H1 (cell line): ENCODE results near the gene CKLF. TPM values are rescaled to one million over a fixed set of nuclear protein-coding genes. Genes with fewer than 3 reads are reported as not detected.

Source experiments
- CTCF ChIA-PET: fragments of 300-600 bp; sonication (Branson Sonifier 250); formaldehyde crosslinking; loops from one replicate; lab custom pipeline; 2021; ENCODE audit not compliant: partially characterized antibody; lab: Charles Lee
- POLR2A ChIA-PET: fragments of 300-600 bp; sonication (Branson Sonifier 250); formaldehyde crosslinking; loops from one replicate; lab custom pipeline; 2021; ENCODE audit warnings: inconsistent platforms; ENCODE audit not compliant: partially characterized antibody; lab: Charles Lee
- DNase-seq, 2 experiments: peaks; one replicate each; pipeline versions ENCODE4 v3.0.0 to v3.0.0-alpha.2; 2010 to 2022; ENCODE audit warnings: low spot score in 2 of 2, low read depth in 1 of 2, mixed read lengths in 1 of 2
- FAIRE-seq: peaks from 2 replicates; lab custom pipeline; 2011; peaks lifted over from hg19 to GRCh38; lab: Jason Lieb, UNC
- H2AFZ ChIP-seq: 2 replicates; pipeline ENCODE4 v1.8.1; 2012; ENCODE audit warnings: low read length, inconsistent platforms
- H2AK5ac ChIP-seq: 2 replicates; pipeline ENCODE4 v1.6.1; 2013; ENCODE audit warnings: low read depth, low read length
- H2BK120ac ChIP-seq: replicated peaks from 2 replicates; pipeline ENCODE3; 2013; ENCODE audit warnings: low read depth, low read length, inconsistent platforms
- H2BK12ac ChIP-seq: 2 replicates; pipeline ENCODE4 v1.6.1; 2013; ENCODE audit warnings: low read depth, low read length
- H2BK15ac ChIP-seq: 2 replicates; pipeline ENCODE4 v1.6.1; 2013; ENCODE audit warnings: low read length
- H2BK20ac ChIP-seq: 2 replicates; pipeline ENCODE4 v1.6.1; 2013; ENCODE audit warnings: low read length
- H2BK5ac ChIP-seq: 2 replicates; pipeline ENCODE4 v1.6.1; 2013; ENCODE audit warnings: low read depth, low read length
- H3K14ac ChIP-seq: 2 replicates; pipeline ENCODE4 v1.6.1; 2013; ENCODE audit warnings: inconsistent platforms; ENCODE audit not compliant: insufficient read length
- H3K18ac ChIP-seq: 2 replicates; pipeline ENCODE4 v1.6.1; 2013; ENCODE audit warnings: low read length; ENCODE audit errors: extremely low read depth
- H3K23ac ChIP-seq: 2 replicates; pipeline ENCODE4 v1.6.1; 2013; ENCODE audit warnings: inconsistent platforms; ENCODE audit not compliant: insufficient read length
- H3K23me2 ChIP-seq: 2 replicates; pipeline ENCODE4 v1.6.1; 2013; ENCODE audit warnings: low read depth, low read length
- H3K27ac ChIP-seq: 2 replicates; pipeline ENCODE4 v1.6.1; 2011; ENCODE audit warnings: low read depth, low read length, inconsistent platforms
- H3K27me3 ChIP-seq, 4 experiments: replicated peaks in 1 of 4; 1 replicate in 1 of 4; 2 replicates in 3 of 4; pipeline versions ENCODE4 v1.6.1 to v1.8.1; 2011 to 2013; ENCODE audit warnings: low read length in 3 of 4, mild to moderate bottlenecking in 3 of 4, inconsistent platforms in 2 of 4, mixed read lengths in 2 of 4, moderate library complexity in 1 of 4; ENCODE audit not compliant: control insufficient read depth in 3 of 4, insufficient read depth in 3 of 4; ENCODE audit errors: extremely low read depth in 1 of 4
- H3K36me3 ChIP-seq, 4 experiments: 2 replicates each; pipeline versions ENCODE4 v1.6.1 to v1.8.1; 2011 to 2013; ENCODE audit warnings: mild to moderate bottlenecking in 4 of 4, low read length in 3 of 4, moderate library complexity in 2 of 4, control low read depth in 1 of 4, inconsistent platforms in 1 of 4; ENCODE audit not compliant: insufficient read depth in 4 of 4, control insufficient read depth in 2 of 4
- H3K4ac ChIP-seq: replicated peaks from 2 replicates; pipeline ENCODE3; 2013; ENCODE audit warnings: low read length, low read depth, mixed read lengths, inconsistent platforms; ENCODE audit not compliant: insufficient read length
- H3K4me1 ChIP-seq, 4 experiments: replicated peaks in 1 of 4; 1 replicate in 1 of 4; 2 replicates in 3 of 4; pipeline versions ENCODE4 v1.6.1 to v1.8.1; 2011 to 2013; ENCODE audit warnings: low read length in 3 of 4, inconsistent platforms in 2 of 4, mixed read lengths in 1 of 4; ENCODE audit not compliant: insufficient read depth in 4 of 4, control insufficient read depth in 3 of 4
- H3K4me2 ChIP-seq, 2 experiments: 2 replicates each; pipeline versions ENCODE4 v1.6.1 to v1.8.1; 2011 to 2013; ENCODE audit warnings: low read depth in 2 of 2, low read length in 2 of 2, control low read depth in 1 of 2, inconsistent platforms in 1 of 2, mild to moderate bottlenecking in 1 of 2; ENCODE audit not compliant: insufficient read depth in 1 of 2
- H3K4me3 ChIP-seq, 4 experiments: fragments of 200-600, 300-600 bp in 1 of 4; sonication (generic), shearing (Covaris generic), sonication (Bioruptor Twin) in 1 of 4; 2 replicates each; pipeline versions ENCODE4 v1.5.1 to v1.8.1; 2011 to 2016; ENCODE audit warnings: low read length in 4 of 4, low read depth in 3 of 4, control low read depth in 2 of 4, inconsistent platforms in 2 of 4, mild to moderate bottlenecking in 2 of 4, mixed read lengths in 1 of 4, moderate library complexity in 1 of 4; ENCODE audit not compliant: insufficient read depth in 2 of 4; ENCODE audit errors: extremely low read depth in 1 of 4
- H3K56ac ChIP-seq: replicated peaks from 2 replicates; pipeline ENCODE3; 2013; ENCODE audit warnings: low read depth, mild to moderate bottlenecking, mixed read lengths, low read length, inconsistent platforms; ENCODE audit not compliant: insufficient read length
- H3K79me1 ChIP-seq: 2 replicates; pipeline ENCODE4 v1.6.1; 2013; ENCODE audit warnings: low read depth, low read length, control low read depth
- H3K79me2 ChIP-seq, 2 experiments: 2 replicates each; pipeline versions ENCODE4 v1.6.1 to v1.8.1; 2012 to 2013; ENCODE audit warnings: low read length in 2 of 2, mild to moderate bottlenecking in 2 of 2, inconsistent platforms in 1 of 2; ENCODE audit not compliant: insufficient read depth in 2 of 2, control insufficient read depth in 1 of 2
- H3K9ac ChIP-seq, 4 experiments: replicated peaks in 1 of 4; 1 replicate in 1 of 4; 2 replicates in 3 of 4; pipeline versions ENCODE4 v1.6.1 to v1.8.1; 2011 to 2013; ENCODE audit warnings: low read depth in 3 of 4, low read length in 3 of 4, control low read depth in 2 of 4, mild to moderate bottlenecking in 2 of 4, moderate library complexity in 2 of 4, inconsistent platforms in 1 of 4; ENCODE audit errors: extremely low read depth in 1 of 4
- H3K9me3 ChIP-seq, 2 experiments: 2 replicates each; pipeline versions ENCODE4 v1.6.1 to v1.8.1; 2012 to 2013; ENCODE audit warnings: mild to moderate bottlenecking in 2 of 2, moderate library complexity in 2 of 2, control low read depth in 1 of 2, inconsistent platforms in 1 of 2, low read depth in 1 of 2, low read length in 1 of 2, mixed read lengths in 1 of 2; ENCODE audit not compliant: insufficient read depth in 2 of 2
- H4K20me1 ChIP-seq, 2 experiments: replicated peaks in 1 of 2; 2 replicates each; pipeline versions ENCODE3 to v1.8.1; 2011 to 2013; ENCODE audit warnings: inconsistent platforms in 2 of 2, low read length in 2 of 2, mild to moderate bottlenecking in 1 of 2; ENCODE audit not compliant: insufficient read depth in 2 of 2, control insufficient read depth in 1 of 2
- H4K5ac ChIP-seq: 2 replicates; pipeline ENCODE4 v1.6.1; 2013; ENCODE audit warnings: low read length, low read depth, mixed read lengths, inconsistent platforms; ENCODE audit not compliant: insufficient read length
- H4K8ac ChIP-seq: 2 replicates; pipeline ENCODE4 v1.8.0; 2013; ENCODE audit warnings: mild to moderate bottlenecking, moderate library complexity, low read length, inconsistent platforms; ENCODE audit not compliant: insufficient read depth; ENCODE audit errors: extremely low read depth
- H4K91ac ChIP-seq: replicated peaks from 2 replicates; pipeline ENCODE3; 2013; ENCODE audit warnings: low read length, mixed read lengths, inconsistent platforms; ENCODE audit not compliant: insufficient read length
- CHD1 ChIP-seq: IDR thresholded peaks from 2 replicates; pipeline ENCODE4 v1.6.1; 2012; ENCODE audit warnings: low read depth, low read length, improper control_type of control experiment
- JUN ChIP-seq: IDR thresholded peaks from 2 replicates; pipeline ENCODE4 v1.6.1; 2011; ENCODE audit warnings: low read depth, mild to moderate bottlenecking, improper control_type of control experiment, low read length
- KDM4A ChIP-seq: IDR thresholded peaks from one replicate; pipeline ENCODE4 v1.7.1; 2012; ENCODE audit warnings: low read depth, mild to moderate bottlenecking, moderate library complexity, low read length, inconsistent platforms; ENCODE audit not compliant: severe bottlenecking
- NANOG ChIP-seq: IDR thresholded peaks from 2 replicates; pipeline ENCODE4 v1.6.1; 2011; ENCODE audit warnings: low read length, low read depth, mild to moderate bottlenecking, inconsistent platforms; ENCODE audit not compliant: insufficient read depth, poor library complexity, severe bottlenecking
- POLR2A ChIP-seq, 2 experiments: IDR thresholded peaks; 1 replicate in 1 of 2; 2 replicates in 1 of 2; pipeline ENCODE4 v1.6.1; 2011; ENCODE audit warnings: low read depth in 2 of 2, low read length in 2 of 2, mild to moderate bottlenecking in 2 of 2; ENCODE audit errors: control extremely low read depth in 1 of 2
- POU5F1 ChIP-seq: IDR thresholded peaks from 2 replicates; pipeline ENCODE4 v1.6.1; 2011; ENCODE audit warnings: low read depth, mild to moderate bottlenecking, low read length, moderate library complexity
- ZNF274 ChIP-seq: IDR thresholded peaks from 2 replicates; pipeline ENCODE4 v1.7.0; 2012; ENCODE audit warnings: low read length, borderline replicate concordance; ENCODE audit errors: extremely low read depth
- WGBS, 2 experiments: shearing (Covaris generic) in 1 of 2; methylation state at CpG; one replicate each; pipeline versions ENCODE4 v1.1.6 to v1.1.7; 2013 to 2015; ENCODE audit warnings: low lambda C conversion rate in 2 of 2, mixed read lengths in 2 of 2, inconsistent platforms in 1 of 2, low coverage in 1 of 2, missing lambda C conversion rate in 1 of 2; ENCODE audit not compliant: insufficient replicate concordance in 2 of 2, insufficient coverage in 1 of 2, insufficient read length in 1 of 2; ENCODE audit errors: extremely low coverage in 1 of 2, missing lambda C conversion rate in 1 of 2; 5-methylcytosine and 5-hydroxymethylcytosine counted together
- polyA plus RNA-seq, 7 experiments: library from polyadenylated mRNA; depleted of rRNA in 3 of 7; stranded (reverse) in 5 of 7; unstranded in 2 of 7; fragments of >200 nt in 5 of 7; fragments of 200-250 nt in 2 of 7; gene quantifications; 1 replicate in 5 of 7; 2 replicates in 1 of 7; 4 replicates in 1 of 7; pipeline versions ENCODE4 v1.2.1 to v1.2.3, GENCODE V29; 2011 to 2013; ENCODE audit warnings: missing spikeins in 2 of 7, mixed read lengths in 2 of 7
- total RNA-seq: library from RNA; stranded (reverse); fragmentation: NEBNext Ultra II Directional; extraction: Animal tissue kit (Norgen Biotek cat#: 25700); gene quantifications from 2 replicates; pipeline ENCODE4 v1.2.1, GENCODE V29; 2021
- TF ChIP-seq, protein P1 (sequence below), 3 experiments: IDR thresholded peaks; 1 replicate in 2 of 3; 2 replicates in 1 of 3; pipeline versions ENCODE4 v1.5.1 to v1.6.1; 2011; ENCODE audit warnings: low read length in 3 of 3, mild to moderate bottlenecking in 3 of 3, inconsistent platforms in 2 of 3, low read depth in 1 of 3, moderate library complexity in 1 of 3; ENCODE audit not compliant: insufficient read depth in 1 of 3; ENCODE audit errors: control extremely low read depth in 1 of 3

The CKLF gene
- total and polyA plus RNA-seq, 2 of the 8 experiments (the other 6 are each of a cell fraction or from before 2014, with no cell fraction given): 21.1 to 63.5 TPM

DNA sequence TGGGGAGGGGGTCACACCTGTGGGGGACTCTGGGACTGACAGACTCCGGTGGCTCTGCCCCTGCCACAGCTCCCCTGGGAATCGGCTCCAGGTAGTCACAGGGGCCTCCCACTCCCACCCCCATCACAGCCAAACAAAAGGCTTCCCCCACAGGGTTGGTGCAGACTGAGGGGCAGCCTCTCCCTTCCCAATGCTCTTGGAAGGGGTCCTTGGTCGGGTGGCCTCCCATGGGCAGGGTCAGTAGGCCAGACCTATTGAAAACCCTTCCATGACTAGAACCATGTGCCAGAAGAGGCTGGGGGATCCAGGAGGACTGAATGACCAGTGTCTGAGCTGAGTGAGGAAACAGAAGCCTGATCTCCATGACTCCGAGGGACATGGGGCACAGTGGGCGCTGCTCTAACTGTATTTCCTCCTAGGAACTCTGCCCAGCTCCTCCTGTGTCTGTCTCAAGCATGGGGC lies 31.1 kb upstream of the CKLF start:
- Histone ChIP-seq H2BK15ac (no peak overlapping the region), H2AK5ac (no peak overlapping the region), H3K4me2 (no peak overlapping the region), H2BK5ac (no peak overlapping the region), H2BK12ac (no peak overlapping the region), H4K8ac (no peak overlapping the region), H3K4ac (no peak overlapping the region), H3K9me3 (no peaks in the 10 kb centered on the region), H3K79me2 (no peaks in the 10 kb centered on the region), H3K56ac (no peak overlapping the region), H3K23me2 (no peaks in the 10 kb centered on the region), H3K27ac (no peak overlapping the region), H3K4me1 (peaks cover 0 to 7% (median 2%) of the 10 kb centered on the region in 4 experiments; a peak in 3 of 7 replicates), H4K20me1 (no peaks in the 10 kb centered on the region), H2BK20ac (no peak overlapping the region), H3K18ac (no peak overlapping the region), H3K36me3 (no peaks in the 10 kb centered on the region), H3K23ac (no peak overlapping the region), H4K5ac (no peak overlapping the region), H3K27me3 (no peaks in the 10 kb centered on the region), H3K14ac (no peak overlapping the region), H3K79me1 (no peaks in the 10 kb centered on the region), H3K9ac (no peak overlapping the region), H2BK120ac (no peak overlapping the region), H2AFZ (no peak overlapping the region), H3K4me3 (no peak overlapping the region), H4K91ac (no peak overlapping the region)
- WGBS, 2 experiments: 97% methylated on average over 5 of the region's 5 CpGs; no CpG with 5 or more reads in 1 of the 2 experiments
- FAIRE-seq (no peak), DNase-seq (no peak)
- ChIA-PET POLR2A (interaction anchor here (1.9 to 2.3 kb wide), 2 partner anchors 9 to 31 kb away, joined by 4 to 8 read pairs; partner anchors contain the start of gene CKLF), CTCF (interaction anchor here (0.6 to 3.2 kb wide), 10 partner anchors 10 to 176 kb away, joined by 3 to 19 read pairs (median 6); partner anchors contain the start of genes CKLF and TK2)
- TF ChIP-seq JUN (no peak), CHD1 (no peak), ZNF274 (no peak), NANOG (no peak), POLR2A (IDR thresholded peaks at IDR 0.05; ENCODE audit: control extremely low read depth in 1 of 2, low read depth in 2 of 2, low read length in 2 of 2) (no peak), KDM4A (no peak), POU5F1 (no peak)
- TF ChIP-seq, protein P1, sequence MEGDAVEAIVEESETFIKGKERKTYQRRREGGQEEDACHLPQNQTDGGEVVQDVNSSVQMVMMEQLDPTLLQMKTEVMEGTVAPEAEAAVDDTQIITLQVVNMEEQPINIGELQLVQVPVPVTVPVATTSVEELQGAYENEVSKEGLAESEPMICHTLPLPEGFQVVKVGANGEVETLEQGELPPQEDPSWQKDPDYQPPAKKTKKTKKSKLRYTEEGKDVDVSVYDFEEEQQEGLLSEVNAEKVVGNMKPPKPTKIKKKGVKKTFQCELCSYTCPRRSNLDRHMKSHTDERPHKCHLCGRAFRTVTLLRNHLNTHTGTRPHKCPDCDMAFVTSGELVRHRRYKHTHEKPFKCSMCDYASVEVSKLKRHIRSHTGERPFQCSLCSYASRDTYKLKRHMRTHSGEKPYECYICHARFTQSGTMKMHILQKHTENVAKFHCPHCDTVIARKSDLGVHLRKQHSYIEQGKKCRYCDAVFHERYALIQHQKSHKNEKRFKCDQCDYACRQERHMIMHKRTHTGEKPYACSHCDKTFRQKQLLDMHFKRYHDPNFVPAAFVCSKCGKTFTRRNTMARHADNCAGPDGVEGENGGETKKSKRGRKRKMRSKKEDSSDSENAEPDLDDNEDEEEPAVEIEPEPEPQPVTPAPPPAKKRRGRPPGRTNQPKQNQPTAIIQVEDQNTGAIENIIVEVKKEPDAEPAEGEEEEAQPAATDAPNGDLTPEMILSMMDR (IDR thresholded peaks at IDR 0.05; ENCODE audit: control extremely low read depth in 1 of 3, insufficient read depth in 1 of 3, low read depth in 1 of 3, low read length in 3 of 3): no peak
